GM19328 (cell line): Measurements from ENCODE around the gene CNTN4.

ENCODE experiments used
- ATAC-seq: cut with Tn5 transposase; IDR thresholded peaks from one replicate; pipeline ENCODE4 v1.9.1; 2021; ENCODE audit warnings: mild to moderate bottlenecking, moderate library complexity; ENCODE audit not compliant: unreplicated experiment

CNTN4 gene

DNA sequence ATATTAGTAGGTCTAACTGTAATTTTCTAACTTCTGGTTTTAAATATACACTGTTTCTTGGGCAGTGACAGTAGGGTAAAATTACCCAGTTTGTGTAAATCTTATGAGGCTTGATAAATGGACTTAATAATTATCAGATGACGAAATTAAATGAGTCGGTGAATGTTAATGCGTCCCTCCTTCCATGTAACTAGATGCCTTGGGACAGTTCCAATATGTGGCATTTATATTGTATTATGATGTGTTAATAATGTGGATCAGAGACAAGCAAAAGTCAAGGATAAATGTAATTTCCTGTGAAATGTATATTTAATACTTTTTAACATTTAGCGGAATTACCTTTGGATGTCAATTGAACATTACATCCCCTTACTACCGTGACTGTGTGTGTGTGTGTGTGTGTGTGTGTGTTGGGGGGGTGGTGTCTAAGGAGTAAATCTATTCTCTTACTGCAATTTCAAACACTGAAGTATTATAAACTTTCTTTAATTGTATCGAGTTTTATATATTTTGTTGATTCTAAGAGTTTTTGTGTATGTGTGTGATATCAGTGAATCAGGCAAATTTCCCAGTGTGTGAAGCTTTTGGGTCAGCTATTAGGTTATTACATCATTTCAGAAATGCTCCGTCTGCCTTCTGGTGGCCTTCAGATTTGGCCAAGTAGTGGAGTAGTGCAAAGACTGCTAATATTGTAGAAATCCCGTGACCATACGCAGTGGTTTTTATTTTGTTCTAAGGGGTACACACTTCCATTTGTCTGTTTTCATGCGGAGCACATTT, 50.1 kb downstream of the CNTN4 start:
- no peak for ATAC-seq

- ATAC-seq = no peak
Measured at GRCh38 chr3:2153053-2153452, 54.4 kb downstream of the CNTN4 start.

- ATAC-seq = no peak
Measured at GRCh38 chr3:2153547-2153946, 54.9 kb downstream of the CNTN4 start.

GRCh38 chr3:2154621-2155020, 56.0 kb downstream of the CNTN4 start:
- no peak for ATAC-seq

DNA sequence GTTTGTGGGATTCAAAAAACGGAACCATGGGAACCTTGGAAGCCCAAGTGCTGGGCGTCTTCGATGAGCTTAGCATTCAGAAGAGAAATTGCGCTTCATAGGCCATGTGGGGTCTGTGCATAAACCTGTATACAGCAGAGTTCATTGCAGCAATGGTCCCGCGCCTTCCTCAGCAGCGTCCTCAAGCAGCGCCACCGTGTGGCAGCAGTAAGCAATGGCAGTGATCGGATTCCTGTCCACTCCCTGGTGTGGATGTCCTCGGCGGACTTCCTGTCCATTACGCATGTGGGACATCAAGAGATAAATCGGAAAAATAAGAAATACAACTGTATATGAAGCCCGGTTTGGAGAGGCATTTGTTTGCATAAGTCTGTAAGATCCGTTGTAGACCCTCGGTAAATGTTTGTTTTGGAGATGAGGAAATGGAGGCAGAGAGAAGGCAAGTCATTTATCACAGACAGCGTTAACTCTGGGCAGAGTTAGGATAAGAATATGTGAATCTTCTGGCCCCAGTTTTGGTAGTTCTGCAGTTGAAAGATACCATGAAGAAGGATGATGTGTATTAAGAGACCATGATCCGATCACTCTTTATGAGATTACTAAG, 57.7 kb downstream of the CNTN4 start:
- no peak for ATAC-seq

GRCh38 chr3:2158828-2159227, 60.2 kb downstream of the CNTN4 start:
- no peak for ATAC-seq

- no peak for ATAC-seq
Measured at GRCh38 chr3:2166552-2166951, 67.9 kb downstream of the CNTN4 start.

DNA sequence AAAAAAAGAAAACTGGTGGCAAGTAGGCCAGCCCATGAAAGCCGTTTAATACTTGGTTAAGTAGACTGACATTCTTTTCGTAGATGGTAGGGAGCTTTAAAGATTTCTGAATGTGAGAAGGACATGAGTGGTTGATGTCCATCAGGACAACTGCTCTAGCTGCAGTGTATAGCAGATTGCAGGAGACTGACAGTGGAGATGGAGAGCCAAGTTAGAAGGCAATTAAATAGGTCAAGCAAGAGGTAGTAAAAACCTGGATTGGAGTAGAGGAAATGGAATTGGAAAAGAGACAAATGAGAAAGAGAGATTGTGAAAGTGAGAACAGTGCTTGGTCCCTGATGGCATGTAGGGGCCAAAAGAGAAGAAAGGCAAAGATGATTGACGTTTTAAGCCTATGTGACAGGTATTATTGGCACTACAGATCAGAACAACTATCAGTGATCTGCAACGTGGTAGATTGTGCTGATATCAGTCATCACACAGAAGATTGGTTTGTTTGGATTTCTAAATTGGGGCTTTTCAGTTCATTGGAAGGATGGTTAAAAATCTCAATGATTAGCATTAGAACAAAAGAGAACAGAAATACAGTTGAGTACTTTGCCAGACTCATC, 74.0 kb downstream of the CNTN4 start:
- no peak for ATAC-seq

DNA sequence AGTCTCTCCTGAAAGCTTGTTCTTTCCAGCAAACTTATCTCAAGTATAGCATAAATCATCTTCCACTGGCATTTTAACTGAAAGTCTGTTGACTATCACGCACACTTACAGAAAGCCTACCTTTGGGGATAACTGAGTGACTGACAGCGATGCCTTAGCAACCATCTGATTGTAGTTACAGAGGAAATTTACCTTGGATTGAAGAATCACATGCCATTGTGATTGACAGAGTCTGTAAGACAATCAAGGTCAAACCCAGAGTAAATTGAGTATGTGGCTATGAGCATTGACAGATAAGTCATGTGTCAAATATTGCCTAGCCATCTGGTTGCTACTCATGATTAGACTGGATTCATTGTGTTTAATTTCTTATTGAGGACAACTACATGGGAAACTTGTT, 82.0 kb downstream of the CNTN4 start:
- no peak for ATAC-seq

DNA sequence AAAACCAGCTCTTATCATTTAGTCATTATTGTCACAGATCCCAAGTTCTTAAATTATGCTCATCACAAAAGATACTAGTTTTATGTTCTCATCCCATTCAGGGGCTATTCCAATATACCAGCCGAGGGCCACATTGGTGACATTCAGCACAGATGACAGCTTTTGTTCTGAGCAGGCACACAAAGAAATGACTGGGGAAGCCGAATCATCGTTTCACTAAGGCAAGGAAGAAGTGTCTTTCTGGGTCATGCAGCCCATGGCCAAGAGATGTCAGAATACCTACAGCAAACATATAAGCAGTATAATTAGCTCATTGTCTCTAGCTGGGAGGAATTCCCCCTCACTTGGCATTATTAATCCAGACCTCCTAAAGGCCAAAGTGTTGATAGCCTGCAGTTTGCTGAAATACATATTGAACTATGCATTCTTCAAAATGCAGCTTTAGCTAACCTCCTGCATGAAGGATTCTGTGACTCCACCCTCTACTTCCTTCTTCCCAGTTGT, 100.2 kb downstream of the CNTN4 start:
- no peak for ATAC-seq

GRCh38 chr3:2204054-2204453, 105.4 kb downstream of the CNTN4 start:
- no peak for ATAC-seq

DNA sequence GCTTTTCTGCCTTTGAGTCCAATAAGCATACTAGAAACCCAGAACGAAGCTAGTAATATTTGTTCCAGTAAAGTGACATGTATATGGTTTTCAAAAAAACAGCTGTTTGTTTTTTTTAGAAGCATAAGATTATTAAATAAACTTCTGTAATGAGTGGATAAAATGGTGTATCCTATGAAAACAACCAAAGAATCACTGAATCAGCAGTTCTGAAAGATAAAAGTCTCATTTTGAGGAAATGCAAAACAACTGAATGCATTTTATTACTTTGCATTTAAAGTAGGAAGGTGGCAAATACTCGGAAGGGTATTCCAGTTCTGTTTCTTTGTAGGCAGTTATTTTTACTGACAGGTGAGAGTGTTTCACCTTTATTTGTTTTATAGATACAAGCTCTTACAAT, 107.0 kb downstream of the CNTN4 start:
- ATAC-seq = no peak

DNA sequence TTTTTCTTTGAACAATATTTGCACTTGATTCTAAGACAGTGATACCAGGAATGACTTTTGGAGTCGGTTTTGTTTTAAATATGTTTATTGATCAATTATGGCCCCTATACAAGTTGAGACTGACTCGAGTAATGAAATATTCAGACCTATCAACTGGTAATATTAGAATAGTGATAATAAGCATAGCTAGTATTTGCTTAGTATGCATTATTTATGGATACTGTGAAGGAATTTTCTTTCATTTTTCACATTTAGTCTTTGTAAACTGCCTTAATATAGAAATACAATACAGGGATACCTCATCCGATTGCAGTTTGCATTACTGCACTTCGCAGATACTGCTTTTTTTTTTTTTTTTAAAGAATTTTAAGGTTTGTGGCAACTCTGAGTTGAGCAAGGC, 107.9 kb downstream of the CNTN4 start:
- ATAC-seq = no peak

DNA sequence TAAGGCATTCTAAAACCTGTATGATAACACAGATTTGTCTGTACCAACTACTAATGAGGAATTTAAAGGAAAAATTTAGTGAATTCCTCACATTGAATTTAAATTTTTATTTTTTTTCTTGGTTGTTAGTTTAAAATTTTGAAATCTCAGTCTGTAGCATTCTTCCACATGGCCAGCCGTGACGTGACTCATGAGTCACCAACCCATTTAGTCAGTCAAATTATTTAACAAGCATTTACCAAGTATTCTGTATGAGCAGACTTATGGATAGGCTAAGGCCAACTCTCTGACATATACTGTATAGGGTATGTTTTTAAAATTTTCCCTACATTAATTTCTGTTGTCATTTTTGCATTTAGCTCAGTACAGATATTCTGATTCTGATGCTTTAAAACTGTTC, 112.9 kb downstream of the CNTN4 start:
- ATAC-seq = no peak

GRCh38 chr3:2212206-2212605, 113.5 kb downstream of the CNTN4 start:
- no peak for ATAC-seq

- no peak for ATAC-seq
Measured at GRCh38 chr3:2218375-2218774, 119.7 kb downstream of the CNTN4 start.

- ATAC-seq = no peak
Measured at GRCh38 chr3:2218816-2219215, 120.2 kb downstream of the CNTN4 start.

GRCh38 chr3:2236203-2236602, 137.5 kb downstream of the CNTN4 start:
- ATAC-seq = no peak

GRCh38 chr3:2244137-2244536, 145.5 kb downstream of the CNTN4 start:
- no peak for ATAC-seq

- ATAC-seq = no peak
Measured at GRCh38 chr3:2246873-2247648, 148.4 kb downstream of the CNTN4 start.

DNA sequence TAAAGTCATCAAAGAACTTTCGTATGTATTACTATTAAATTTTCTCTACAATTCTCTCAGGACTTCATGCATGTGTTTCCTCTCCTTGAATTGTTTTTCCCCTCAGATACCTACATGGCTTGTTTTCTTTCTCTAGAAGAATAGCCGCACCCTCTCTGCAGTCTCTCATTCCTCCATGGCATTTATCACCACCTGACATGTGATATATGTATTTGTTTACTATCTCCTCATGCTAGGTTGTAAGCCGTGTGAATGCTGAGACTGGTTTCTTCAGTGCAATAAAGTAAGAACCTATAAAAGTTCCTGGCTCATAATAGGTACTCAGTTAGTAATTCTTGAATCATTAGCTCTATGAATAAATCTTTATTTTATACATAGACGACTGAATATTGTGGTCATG, 149.2 kb downstream of the CNTN4 start:
- no peak for ATAC-seq
